ENCODE results near the gene UTP4. TPM values are rescaled to one million over a fixed set of nuclear protein-coding genes. Genes with fewer than 3 reads are reported as not detected.
A peak's percentile ranks its signal among the peaks of the same experiment; 100 is the strongest.

The UTP4 gene
- total and polyA plus RNA-seq, 2 of the 8 experiments (the other 6 are each of a cell fraction or from before 2014, with no cell fraction given) = 101 to 118 TPM

DNA sequence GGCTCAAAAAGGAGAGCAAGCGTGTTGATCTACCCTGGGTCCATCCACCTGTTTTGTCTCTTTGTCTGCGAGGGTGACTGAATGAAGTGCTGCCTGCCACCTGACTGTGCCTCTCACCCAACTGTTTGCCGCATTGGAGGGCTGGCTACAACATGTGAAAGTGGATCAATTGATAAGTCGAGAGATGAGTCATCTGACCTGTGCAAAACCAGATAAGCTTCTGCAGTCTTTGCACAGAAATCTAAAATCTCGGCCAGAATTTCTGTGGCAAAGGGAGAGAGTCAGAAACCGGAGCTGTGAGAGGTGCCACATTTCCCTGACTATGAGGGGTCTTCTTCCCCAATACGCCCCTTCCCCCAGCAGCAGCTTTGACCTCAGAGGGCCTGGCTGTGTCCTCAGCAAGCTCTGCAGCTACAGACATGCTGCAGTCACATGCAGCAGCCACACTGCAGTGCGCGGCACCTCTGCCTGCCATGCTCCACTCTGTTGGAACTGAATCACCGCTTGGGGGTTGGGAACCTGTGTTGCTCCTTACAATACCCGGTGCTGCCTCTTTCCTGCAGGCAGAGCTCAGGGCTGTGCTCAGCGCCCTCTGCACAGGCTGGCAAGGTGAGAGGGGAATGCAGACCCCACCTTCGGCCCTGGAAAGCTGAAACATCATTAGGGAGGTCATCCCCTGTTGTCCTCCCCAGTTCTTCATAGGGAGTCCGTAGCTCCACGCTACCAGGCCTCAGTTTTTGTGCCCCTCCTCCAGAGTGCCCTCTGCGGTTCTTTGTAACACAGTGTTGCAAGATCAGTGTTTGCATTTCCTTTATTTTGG lies 43.1 kb upstream of the UTP4 start (continued):
- TF ChIP-seq SIN3A (conservative IDR thresholded peaks at IDR 0.05 in 1 of 2, IDR thresholded peaks at IDR 0.05 in 1 of 2; ENCODE audit: low read depth in 1 of 2, low read length in 2 of 2) = no peak
- no peak for TF ChIP-seq HDAC2 (IDR thresholded peaks at IDR 0.05; ENCODE audit: borderline replicate concordance in 1 of 2, low read depth in 2 of 2, low read length in 2 of 2)
- TF ChIP-seq GABPA (IDR thresholded peaks at IDR 0.05; ENCODE audit: borderline replicate concordance, insufficient read depth, low read length) = no peak
- no peak for TF ChIP-seq POLR2A (IDR thresholded peaks at IDR 0.05; ENCODE audit: control extremely low read depth in 1 of 2, low read depth in 2 of 2, low read length in 2 of 2)
- no peak for TF ChIP-seq TAF1 (IDR thresholded peaks at IDR 0.05; ENCODE audit: low read depth, low read length)
- TF ChIP-seq NANOG (IDR thresholded peaks at IDR 0.05; ENCODE audit: insufficient read depth, low read depth, low read length, poor library complexity, severe bottlenecking) = no peak
- TF ChIP-seq SRF (IDR thresholded peaks at IDR 0.05; ENCODE audit: low read depth, low read length) = 0 out of 2 replicates have a peak, but pooled peaks have one; percentile 34
- no peak; the same call in 1 of the 2 replicates for TF ChIP-seq POLR2AphosphoS5 (IDR thresholded peaks at IDR 0.05; ENCODE audit: low read depth, low read length)
- TF ChIP-seq, protein P1, sequence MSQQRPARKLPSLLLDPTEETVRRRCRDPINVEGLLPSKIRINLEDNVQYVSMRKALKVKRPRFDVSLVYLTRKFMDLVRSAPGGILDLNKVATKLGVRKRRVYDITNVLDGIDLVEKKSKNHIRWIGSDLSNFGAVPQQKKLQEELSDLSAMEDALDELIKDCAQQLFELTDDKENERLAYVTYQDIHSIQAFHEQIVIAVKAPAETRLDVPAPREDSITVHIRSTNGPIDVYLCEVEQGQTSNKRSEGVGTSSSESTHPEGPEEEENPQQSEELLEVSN (IDR thresholded peaks at IDR 0.05) = no peak
- no peak for TF ChIP-seq CTCF (IDR thresholded peaks at IDR 0.05; ENCODE audit: control extremely low read depth in 1 of 3, insufficient read depth in 1 of 3, low read depth in 1 of 3, low read length in 3 of 3)
- no peak for TF ChIP-seq NRF1 (IDR thresholded peaks at IDR 0.05; ENCODE audit: low read depth, low read length)
- TF ChIP-seq, protein P2, sequence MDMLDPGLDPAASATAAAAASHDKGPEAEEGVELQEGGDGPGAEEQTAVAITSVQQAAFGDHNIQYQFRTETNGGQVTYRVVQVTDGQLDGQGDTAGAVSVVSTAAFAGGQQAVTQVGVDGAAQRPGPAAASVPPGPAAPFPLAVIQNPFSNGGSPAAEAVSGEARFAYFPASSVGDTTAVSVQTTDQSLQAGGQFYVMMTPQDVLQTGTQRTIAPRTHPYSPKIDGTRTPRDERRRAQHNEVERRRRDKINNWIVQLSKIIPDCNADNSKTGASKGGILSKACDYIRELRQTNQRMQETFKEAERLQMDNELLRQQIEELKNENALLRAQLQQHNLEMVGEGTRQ (IDR thresholded peaks at IDR 0.05; ENCODE audit: low read length) = no peak
- TF ChIP-seq BRCA1 (IDR thresholded peaks at IDR 0.05; ENCODE audit: low read depth, low read length) = no peak
- no peak for TF ChIP-seq SP4 (IDR thresholded peaks at IDR 0.05; ENCODE audit: low read length)
- no peak for TF ChIP-seq EGR1 (IDR thresholded peaks at IDR 0.05; ENCODE audit: borderline replicate concordance, low read depth, low read length)
- no peak for TF ChIP-seq KDM4A (IDR thresholded peaks at IDR 0.05; ENCODE audit: low read depth, low read length, severe bottlenecking)
- 0 out of 2 replicates have a peak, but pooled peaks have one; percentile 31 for TF ChIP-seq CHD2 (IDR thresholded peaks at IDR 0.05; ENCODE audit: low read length)
- TF ChIP-seq CREB1 (IDR thresholded peaks at IDR 0.05) = no peak
- no peak for TF ChIP-seq POU5F1 (IDR thresholded peaks at IDR 0.05; ENCODE audit: low read depth, low read length)
- TF ChIP-seq PHF8 (conservative IDR thresholded peaks at IDR 0.05; ENCODE audit: low read depth, low read length) = no peak

Measured in H1 (cell line).